Activated CD4-positive, alpha-beta T cell treated with anti-CD3 and anti-CD28 coated beads for 4 hours (primary cell): ENCODE measurements around the gene HCFC1R1.

ENCODE experiments used
- DNase-seq, 2 donors: peaks; one replicate each; pipeline ENCODE4 v3.0.0-alpha.2; 2020

The HCFC1R1 gene

DNA sequence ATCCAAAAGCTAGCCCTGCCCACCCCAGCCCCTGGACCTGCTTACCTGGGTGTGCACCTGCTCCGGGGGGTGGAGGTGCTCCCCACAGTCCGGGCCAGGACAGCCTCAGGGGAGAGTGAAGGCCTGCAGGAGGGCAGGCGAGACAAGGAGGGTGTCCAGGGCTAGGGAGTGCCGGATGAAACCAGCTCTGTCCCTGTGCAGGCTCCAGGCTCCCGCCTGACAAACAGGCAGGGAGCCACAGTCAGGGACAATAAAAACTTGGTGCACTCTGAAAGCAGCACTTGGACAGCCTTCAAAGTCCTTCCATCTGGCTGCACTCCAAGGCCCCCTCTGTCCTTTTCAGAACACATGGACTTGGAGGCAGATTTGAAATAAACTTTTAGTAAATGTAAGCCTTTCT is 50.6 kb downstream of the HCFC1R1 start:
- DNase-seq = no peak
